Measurements from ENCODE around the gene USP48.
"Not testable (repeated sequence)": the region's sequence is repeated elsewhere in the genome, so short reads cannot be mapped to it uniquely, and the experiment has no call there.

Gene USP48

GRCh38 chr1:21782868-21783678, at the start of gene USP48:
TSS of gene USP48 (minus strand) at chr1:21783149. CDS start at chr1:21782957, 192 bp downstream.
- DNase-seq (ENCODE audit: low read depth) = peak; percentile 97

- no peak for DNase-seq (ENCODE audit: low read depth)
These were observed 48.6 kb upstream of the USP48 start for GRCh38 chr1:21831454-21831970.

- no peak for DNase-seq (ENCODE audit: low read depth)
These were observed 48.0 kb upstream of the USP48 start for GRCh38 chr1:21830792-21831453.

- DNase-seq (ENCODE audit: low read depth) = no peak
These were observed 46.3 kb upstream of the USP48 start for GRCh38 chr1:21829294-21829693.

- no peak for DNase-seq (ENCODE audit: low read depth)
These were observed 45.7 kb upstream of the USP48 start for GRCh38 chr1:21828506-21829210.

- no peak for DNase-seq (ENCODE audit: low read depth)
These were observed 45.1 kb upstream of the USP48 start for GRCh38 chr1:21828075-21828474.

- DNase-seq (ENCODE audit: low read depth) = no peak
These were observed 44.3 kb upstream of the USP48 start for GRCh38 chr1:21827141-21827679.

- DNase-seq (ENCODE audit: low read depth) = not testable (repeated sequence)
These were observed 43.7 kb upstream of the USP48 start for GRCh38 chr1:21826694-21827093.

- no peak for DNase-seq (ENCODE audit: low read depth)
These were observed 42.4 kb upstream of the USP48 start for GRCh38 chr1:21825393-21825792.

- DNase-seq (ENCODE audit: low read depth) = no peak
These were observed 42.0 kb upstream of the USP48 start for GRCh38 chr1:21824926-21825325.

- DNase-seq (ENCODE audit: low read depth) = no peak
These were observed 41.2 kb upstream of the USP48 start for GRCh38 chr1:21823980-21824702.

- DNase-seq (ENCODE audit: low read depth) = no peak
These were observed 40.4 kb upstream of the USP48 start for GRCh38 chr1:21823206-21823979.

GRCh38 chr1:21822349-21822748, 39.4 kb upstream of the USP48 start:
- no peak for DNase-seq (ENCODE audit: low read depth)

- no peak for DNase-seq (ENCODE audit: low read depth)
These were observed 38.6 kb upstream of the USP48 start for GRCh38 chr1:21821385-21822019.

- no peak for DNase-seq (ENCODE audit: low read depth)
These were observed 37.8 kb upstream of the USP48 start for GRCh38 chr1:21820597-21821232.

- peak; percentile 16 for DNase-seq (ENCODE audit: low read depth)
These were observed 35.7 kb upstream of the USP48 start for GRCh38 chr1:21818656-21819055.

GRCh38 chr1:21816602-21817302, 33.8 kb upstream of the USP48 start:
- no peak for DNase-seq (ENCODE audit: low read depth)

GRCh38 chr1:21815724-21816321, 32.9 kb upstream of the USP48 start:
- DNase-seq (ENCODE audit: low read depth) = no peak

Data from activated T-cell treated with anti-CD3 and anti-CD28 coated beads for 24 hours (primary cell).